ENCODE data around the gene SBK2. TPM values are rescaled to one million over a fixed set of nuclear protein-coding genes. Genes with fewer than 3 reads are reported as not detected.

The SBK2 gene
- total and polyA plus RNA-seq, 2 donors (not counting 3 experiments of a cell fraction or from before 2014, with no cell fraction given), result not detected

- ChIA-PET CTCF (interaction anchor here (0.9 to 1.4 kb wide), 2 partner anchors 12 to 25 kb away, joined by 3 to 4 read pairs; no protein-coding TSS in a partner anchor), POLR2A (no interaction called here)
- H3K9me1 ChIP-seq (replicated peaks; ENCODE audit: control insufficient read depth, extremely low read depth, insufficient read depth, low read length), result no peaks in the 10 kb centered on the region
- H3K27me3 ChIP-seq (ENCODE audit: control insufficient read depth in 2 of 2, insufficient read depth in 2 of 2, low read length in 2 of 2), result no peaks in the 10 kb centered on the region
- no peak for DNase-seq (ENCODE audit: low read depth, low spot score)
- H3K79me2 ChIP-seq (ENCODE audit: control insufficient read depth, insufficient read depth, low read length), result peaks cover 17% of the 10 kb centered on the region
- H2AFZ ChIP-seq (ENCODE audit: low read depth, low read length), result no peak overlapping the region
- peaks cover 10% of the 10 kb centered on the region for H3K4me1 ChIP-seq (ENCODE audit: control insufficient read depth, extremely low read depth, insufficient read depth, low read length)
- TF ChIP-seq CTCF (IDR thresholded peaks at IDR 0.05; ENCODE audit: extremely low read depth in 1 of 2, insufficient read depth in 1 of 2, low read depth in 1 of 2, low read length in 2 of 2) (no peak), MYC (IDR thresholded peaks at IDR 0.05; ENCODE audit: low read depth, low read length) (no peak), EZH2 (IDR thresholded peaks at IDR 0.05; ENCODE audit: borderline replicate concordance, low read depth, low read length, severe bottlenecking) (no peak), POLR2AphosphoS5 (IDR thresholded peaks at IDR 0.05; ENCODE audit: insufficient read depth, low read depth, low read length) (no peak), MAX (IDR thresholded peaks at IDR 0.05; ENCODE audit: insufficient read depth, insufficient read length) (no peak)
- H4K20me1 ChIP-seq (replicated peaks; ENCODE audit: control insufficient read depth, extremely low read depth, insufficient read depth, low read length), result no peaks in the 10 kb centered on the region
- intact Hi-C loops (cut with micrococcal nuclease), result no loop called here
- no peak overlapping the region for H3K4me2 ChIP-seq (ENCODE audit: insufficient read depth, low read length)
- no peak for FAIRE-seq
- no TSS peak for BruUV-seq (replicated peaks)
- no peak overlapping the region for H3K9ac ChIP-seq (replicated peaks; ENCODE audit: extremely low read depth, insufficient read depth, low read length)
- no peaks in the 10 kb centered on the region for H3K9me3 ChIP-seq (replicated peaks; ENCODE audit: control insufficient read depth, insufficient read depth, low read length)
- no peak overlapping the region for H3K4me3 ChIP-seq (replicated peaks in 1 of 3; ENCODE audit: insufficient read depth in 1 of 3, low read depth in 1 of 3, low read length in 3 of 3)
- H3K36me3 ChIP-seq (ENCODE audit: control insufficient read depth in 2 of 2, extremely low read depth in 1 of 2, insufficient read depth in 2 of 2, low read length in 2 of 2), result peaks cover 0 to 3% of the 10 kb centered on the region in 2 experiments
- dilution Hi-C loops (cut with MboI; ENCODE audit: extremely low pct_ligation_motif_present, low sequenced_read_pairs), result no loop called here
- no peak overlapping the region for H3K27ac ChIP-seq (ENCODE audit: insufficient read depth, low read depth, low read length)
Observed at GRCh38 chr19:55479045-55479444, 57.9 kb downstream of the SBK2 start.

Other genes with a start within 250 kb of the SBK2 start
- not detected in 2 replicates for gene TMEM150B, start 211.8 kb downstream of the SBK2 start, total RNA-seq
- gene TMEM150B, start 211.8 kb downstream of the SBK2 start, polyA plus RNA-seq, result not detected in 2 replicates
- gene KMT5C, start 197.3 kb downstream of the SBK2 start, total RNA-seq, result 11.4 and 13.5 TPM in 2 replicates
- gene KMT5C, start 197.3 kb downstream of the SBK2 start, polyA plus RNA-seq, result 7.2 and 11.6 TPM in 2 replicates
- not detected in 2 replicates for gene COX6B2, start 182.4 kb downstream of the SBK2 start, total RNA-seq
- gene COX6B2, start 182.4 kb downstream of the SBK2 start, polyA plus RNA-seq, result not detected in 2 replicates
- not detected in 2 replicates for gene GARIN5B, start 173.9 kb downstream of the SBK2 start, total RNA-seq
- gene GARIN5B, start 173.9 kb downstream of the SBK2 start, polyA plus RNA-seq, result not detected in 2 replicates
- not detected in 2 replicates for gene IL11, start 166.7 kb downstream of the SBK2 start, total RNA-seq
- gene IL11, start 166.7 kb downstream of the SBK2 start, polyA plus RNA-seq, result 0.11 TPM in 1 of 2 replicates, not detected in the other
- not detected in 2 replicates for gene TMEM190, start 160.3 kb downstream of the SBK2 start, total RNA-seq
- not detected in 2 replicates for gene TMEM190, start 160.3 kb downstream of the SBK2 start, polyA plus RNA-seq
- gene TMEM238, start 152.8 kb downstream of the SBK2 start, total RNA-seq, result 0.35 TPM in 1 of 2 replicates, not detected in the other
- 0.18 TPM in 1 of 2 replicates, not detected in the other for gene TMEM238, start 152.8 kb downstream of the SBK2 start, polyA plus RNA-seq
- gene RPL28, start 151.2 kb downstream of the SBK2 start, total RNA-seq, result 1,738 and 1,872 TPM in 2 replicates
- 3,435 and 4,297 TPM in 2 replicates for gene RPL28, start 151.2 kb downstream of the SBK2 start, polyA plus RNA-seq
- gene UBE2S, start 129.3 kb downstream of the SBK2 start, total RNA-seq, result 244 and 257 TPM in 2 replicates
- gene UBE2S, start 129.3 kb downstream of the SBK2 start, polyA plus RNA-seq, result 176 and 183 TPM in 2 replicates
- gene SHISA7, start 93.8 kb downstream of the SBK2 start, total RNA-seq, result not detected in 2 replicates
- not detected in 2 replicates for gene SHISA7, start 93.8 kb downstream of the SBK2 start, polyA plus RNA-seq
- gene ISOC2, start 75.5 kb downstream of the SBK2 start, total RNA-seq, result 43.6 and 49.3 TPM in 2 replicates
- 68.7 and 96.5 TPM in 2 replicates for gene ISOC2, start 75.5 kb downstream of the SBK2 start, polyA plus RNA-seq
- not detected in 2 replicates for gene C19orf85, start 72.4 kb downstream of the SBK2 start, total RNA-seq
- gene C19orf85, start 72.4 kb downstream of the SBK2 start, polyA plus RNA-seq, result not detected in 2 replicates
- gene ZNF628, start 60.5 kb downstream of the SBK2 start, total RNA-seq, result 9.0 and 10.4 TPM in 2 replicates
- gene ZNF628, start 60.5 kb downstream of the SBK2 start, polyA plus RNA-seq, result 2.0 and 2.5 TPM in 2 replicates
- gene NAT14, start 51.9 kb downstream of the SBK2 start, total RNA-seq, result 34.4 and 44.7 TPM in 2 replicates
- 39.1 and 42.6 TPM in 2 replicates for gene NAT14, start 51.9 kb downstream of the SBK2 start, polyA plus RNA-seq
- gene SSC5D, start 48.7 kb downstream of the SBK2 start, total RNA-seq, result 1.0 and 1.3 TPM in 2 replicates
- gene SSC5D, start 48.7 kb downstream of the SBK2 start, polyA plus RNA-seq, result 0.47 and 0.49 TPM in 2 replicates
- gene SBK3, start 8.4 kb upstream of the SBK2 start, total RNA-seq, result 0.25 and 0.62 TPM in 2 replicates
- 0.18 and 0.19 TPM in 2 replicates for gene SBK3, start 8.4 kb upstream of the SBK2 start, polyA plus RNA-seq
- 15.7 and 15.9 TPM in 2 replicates for gene ZNF579, start 43.7 kb upstream of the SBK2 start, total RNA-seq
- gene ZNF579, start 43.7 kb upstream of the SBK2 start, polyA plus RNA-seq, result 9.9 and 11.6 TPM in 2 replicates
- gene FIZ1, start 62.4 kb upstream of the SBK2 start, total RNA-seq, result 14.7 and 15.6 TPM in 2 replicates
- 6.6 and 7.0 TPM in 2 replicates for gene FIZ1, start 62.4 kb upstream of the SBK2 start, polyA plus RNA-seq
- gene ZNF524, start 63.2 kb upstream of the SBK2 start, total RNA-seq, result 14.2 and 15.2 TPM in 2 replicates
- gene ZNF524, start 63.2 kb upstream of the SBK2 start, polyA plus RNA-seq, result 15.4 and 22.5 TPM in 2 replicates
- gene ZNF865, start 68.5 kb upstream of the SBK2 start, total RNA-seq, result 10.1 and 11.4 TPM in 2 replicates
- gene ZNF865, start 68.5 kb upstream of the SBK2 start, polyA plus RNA-seq, result 4.0 and 5.2 TPM in 2 replicates
- 4.9 and 7.1 TPM in 2 replicates for gene ZNF784, start 87.4 kb upstream of the SBK2 start, total RNA-seq
- gene ZNF784, start 87.4 kb upstream of the SBK2 start, polyA plus RNA-seq, result 4.9 and 5.6 TPM in 2 replicates
- 32.5 and 41.1 TPM in 2 replicates for gene ZNF580, start 103.9 kb upstream of the SBK2 start, total RNA-seq
- 13.7 and 16.9 TPM in 2 replicates for gene ZNF580, start 103.9 kb upstream of the SBK2 start, polyA plus RNA-seq
- 27.8 and 31.4 TPM in 2 replicates for gene ZNF581, start 106.5 kb upstream of the SBK2 start, total RNA-seq
- gene ZNF581, start 106.5 kb upstream of the SBK2 start, polyA plus RNA-seq, result 32.3 and 37.0 TPM in 2 replicates
- gene CCDC106, start 111.1 kb upstream of the SBK2 start, total RNA-seq, result 11.8 and 13.2 TPM in 2 replicates
- gene CCDC106, start 111.1 kb upstream of the SBK2 start, polyA plus RNA-seq, result 12.0 and 17.8 TPM in 2 replicates
- gene U2AF2, start 117.9 kb upstream of the SBK2 start, total RNA-seq, result 246 and 259 TPM in 2 replicates
- gene U2AF2, start 117.9 kb upstream of the SBK2 start, polyA plus RNA-seq, result 173 and 183 TPM in 2 replicates
- gene EPN1, start 138.1 kb upstream of the SBK2 start, total RNA-seq, result 133 and 138 TPM in 2 replicates
- gene EPN1, start 138.1 kb upstream of the SBK2 start, polyA plus RNA-seq, result 76.9 and 87.2 TPM in 2 replicates
- not detected in 2 replicates for gene NLRP9, start 201.3 kb upstream of the SBK2 start, total RNA-seq
- gene NLRP9, start 201.3 kb upstream of the SBK2 start, polyA plus RNA-seq, result not detected in 2 replicates
- not detected in 2 replicates for gene RFPL4A, start 222.0 kb upstream of the SBK2 start, total RNA-seq
- not detected in 2 replicates for gene RFPL4A, start 222.0 kb upstream of the SBK2 start, polyA plus RNA-seq
- gene RFPL4AL1, start 232.0 kb upstream of the SBK2 start, total RNA-seq, result not detected in 2 replicates
- not detected in 2 replicates for gene RFPL4AL1, start 232.0 kb upstream of the SBK2 start, polyA plus RNA-seq

All from endothelial cell of umbilical vein (primary cell).